HFFc6 (cell line): Measurements from ENCODE around the gene PHACTR3. TPM values are rescaled to one million over a fixed set of nuclear protein-coding genes. Genes with fewer than 3 reads are reported as not detected.

Experiments
- DNase-seq: peaks from one replicate; pipeline ENCODE4 v3.0.0-alpha.2; 2018
- H3K27ac Mint-ChIP-seq: 2 replicates; pipeline ENCODE4 v1.8.0; 2020; ENCODE audit warnings: mild to moderate bottlenecking, mixed read lengths
- H3K27me3 Mint-ChIP-seq: 2 replicates; pipeline ENCODE4 v1.8.0; 2021; ENCODE audit warnings: mild to moderate bottlenecking, moderate library complexity, mixed read lengths; ENCODE audit not compliant: insufficient read depth
- H3K36me3 Mint-ChIP-seq: 2 replicates; pipeline ENCODE4 v1.8.0; 2021; ENCODE audit warnings: low read depth, mixed read lengths
- H3K4me1 Mint-ChIP-seq: 2 replicates; pipeline ENCODE4 v1.8.0; 2020; ENCODE audit warnings: low read depth, mixed read lengths
- H3K4me3 Mint-ChIP-seq: 2 replicates; pipeline ENCODE4 v1.8.0; 2020; ENCODE audit warnings: mild to moderate bottlenecking, moderate library complexity, mixed read lengths
- H3K9me3 Mint-ChIP-seq: 2 replicates; pipeline ENCODE4 v1.8.0; 2020; ENCODE audit warnings: mild to moderate bottlenecking, mixed read lengths
- CTCF ChIP-seq: fragments of 200-600 bp; sonication (generic); IDR thresholded peaks from 2 replicates; pipeline ENCODE4 v1.5.0; 2021; ENCODE audit warnings: antibody characterized with exemption, mild to moderate bottlenecking
- total RNA-seq, 6 experiments: library from RNA; stranded (reverse); fragmentation: NEBNext Ultra II Directional; extraction: Animal tissue kit (Norgen Biotek cat#: 25700); gene quantifications; 2 replicates in 1 of 6; 3 replicates in 5 of 6; pipeline ENCODE4 v1.2.3, GENCODE V29; 2021

The PHACTR3 gene
- total RNA-seq, 6 experiments from 2014 or later = not detected

DNA sequence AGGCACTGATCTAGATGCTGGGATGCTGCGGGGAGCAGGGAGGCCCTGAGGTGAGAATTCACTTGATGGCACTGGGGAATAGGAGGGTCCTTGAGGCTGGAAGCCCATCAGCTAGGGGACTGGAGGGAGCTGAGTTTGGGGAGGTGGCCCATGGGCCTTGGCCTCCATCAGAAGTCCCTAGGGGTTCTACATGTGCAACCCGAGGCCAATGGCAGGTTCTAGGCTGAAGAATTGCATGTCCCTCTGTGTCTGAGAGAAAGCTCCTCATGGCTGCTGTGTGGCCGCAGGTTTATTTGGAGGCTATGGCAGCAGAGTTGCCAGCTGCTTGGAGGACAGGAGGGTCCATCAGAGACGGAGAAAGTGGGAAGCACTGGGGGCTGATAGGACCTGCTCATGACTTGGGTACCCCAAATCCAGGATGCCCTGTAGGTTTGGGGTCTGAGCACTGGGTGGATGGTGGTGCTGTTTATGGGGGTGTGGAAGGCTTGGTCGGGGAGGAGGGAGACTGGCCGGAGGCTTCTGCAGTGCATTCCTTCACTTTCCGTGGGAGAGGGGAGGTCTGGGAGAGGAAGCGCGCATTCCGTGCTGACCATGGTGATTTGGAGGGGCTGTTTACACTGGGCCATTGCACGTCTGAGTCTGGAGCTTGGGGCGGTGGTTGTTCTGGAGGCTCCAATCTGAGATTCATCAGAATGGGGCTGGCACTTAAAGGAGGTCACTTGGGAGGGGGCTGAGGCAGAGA lies 24.8 kb upstream of the PHACTR3 start:
- Mint-ChIP-seq H3K27ac (no peak overlapping the region), H3K4me3 (no peak overlapping the region), H3K36me3 (no peaks in the 10 kb centered on the region), H3K27me3 (peaks cover 7% of the 10 kb centered on the region), H3K4me1 (no peaks in the 10 kb centered on the region), H3K9me3 (peaks cover 5% of the 10 kb centered on the region; the same call in 1 of the 2 replicates)
- TF ChIP-seq CTCF = no peak
- no peak for DNase-seq

GRCh38 chr20:59580146-59580946 lies 24.0 kb upstream of the PHACTR3 start:
- DNase-seq = no peak
- no peaks in the 10 kb centered on the region for H3K36me3 Mint-ChIP-seq
- no peak overlapping the region for H3K27ac Mint-ChIP-seq
- peaks cover 7% of the 10 kb centered on the region for H3K27me3 Mint-ChIP-seq
- no peaks in the 10 kb centered on the region for H3K4me1 Mint-ChIP-seq
- H3K9me3 Mint-ChIP-seq = peaks cover 5% of the 10 kb centered on the region; the same call in 1 of the 2 replicates
- no peak overlapping the region for H3K4me3 Mint-ChIP-seq
- no peak for TF ChIP-seq CTCF

DNA sequence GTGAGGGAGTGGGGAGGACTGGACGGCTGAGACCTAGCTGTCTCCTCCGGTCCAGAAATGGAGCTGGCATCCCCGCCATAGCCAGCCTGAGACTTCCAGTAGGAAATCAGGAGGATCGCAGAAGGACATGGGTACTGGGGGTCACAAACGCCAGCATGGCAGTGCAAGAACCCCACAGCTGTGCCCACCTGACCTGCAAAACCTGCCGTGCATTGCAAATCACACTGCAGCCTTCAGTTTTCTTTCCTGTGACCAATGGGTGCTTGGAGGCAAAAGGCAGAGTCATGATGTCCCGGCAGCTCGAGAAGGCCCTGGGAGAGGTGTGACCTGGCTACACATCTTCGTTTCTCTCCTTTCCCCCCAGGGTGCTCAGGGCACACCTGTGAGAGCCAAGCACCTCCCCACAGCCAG lies 23.3 kb upstream of the PHACTR3 start:
- peaks cover 4% of the 10 kb centered on the region; the same call in 1 of the 2 replicates for H3K9me3 Mint-ChIP-seq
- no peaks in the 10 kb centered on the region for H3K36me3 Mint-ChIP-seq
- TF ChIP-seq CTCF = no peak
- H3K27me3 Mint-ChIP-seq = peaks cover 7% of the 10 kb centered on the region
- no peak for DNase-seq
- H3K4me1 Mint-ChIP-seq = no peaks in the 10 kb centered on the region
- H3K27ac Mint-ChIP-seq = no peak overlapping the region
- H3K4me3 Mint-ChIP-seq = no peak overlapping the region

GRCh38 chr20:59581993-59582679 lies 22.2 kb upstream of the PHACTR3 start:
- peaks cover 9% of the 10 kb centered on the region; the same call in 1 of the 2 replicates for H3K9me3 Mint-ChIP-seq
- no peaks in the 10 kb centered on the region for H3K36me3 Mint-ChIP-seq
- DNase-seq = no peak
- H3K4me3 Mint-ChIP-seq = no peak overlapping the region
- TF ChIP-seq CTCF = no peak
- no peak overlapping the region for H3K27ac Mint-ChIP-seq
- no peaks in the 10 kb centered on the region for H3K4me1 Mint-ChIP-seq
- peaks cover 5% of the 10 kb centered on the region for H3K27me3 Mint-ChIP-seq

DNA sequence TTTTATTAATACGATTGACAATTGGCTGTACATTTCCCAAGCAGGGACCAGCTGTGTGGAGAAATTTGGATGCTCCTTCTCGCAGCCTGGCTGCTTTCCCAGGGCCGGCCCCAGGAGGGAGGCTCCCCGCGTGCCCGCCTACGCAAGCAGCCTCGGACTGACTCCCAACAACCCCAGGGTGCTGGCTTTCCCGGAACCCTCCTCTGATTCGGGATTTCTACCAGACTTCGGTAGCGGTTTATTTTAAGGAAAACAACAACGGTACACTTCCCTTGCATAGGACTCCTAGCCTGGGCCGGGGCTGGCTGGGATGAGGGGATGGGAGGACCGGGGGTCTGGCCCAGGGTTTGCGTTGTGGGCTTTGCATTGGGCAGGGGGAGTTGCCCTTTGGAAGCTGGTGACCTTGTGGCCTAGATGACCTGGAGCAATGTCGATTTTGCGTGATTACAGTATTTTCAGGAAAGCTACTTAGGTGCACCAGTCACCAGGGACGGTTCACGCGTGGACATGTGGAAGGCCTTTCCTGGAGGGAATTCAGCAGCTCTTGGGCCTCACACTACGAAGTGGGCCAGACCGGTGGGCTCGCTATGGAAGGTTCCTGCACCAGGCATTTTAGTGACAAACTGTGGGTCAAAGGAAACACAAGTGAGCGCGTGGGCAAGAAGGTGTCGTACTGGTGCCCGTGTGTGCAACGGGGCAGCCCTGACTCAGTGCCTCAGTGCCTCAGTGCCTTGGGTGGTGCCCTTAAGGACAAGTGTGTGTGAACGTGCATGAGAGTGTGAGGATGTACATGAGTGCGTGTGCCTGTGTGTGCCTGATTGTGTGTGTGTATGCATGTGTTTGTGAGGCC lies 20.7 kb upstream of the PHACTR3 start:
- Mint-ChIP-seq H3K36me3 (no peaks in the 10 kb centered on the region), H3K27me3 (peaks cover 5% of the 10 kb centered on the region), H3K4me1 (no peaks in the 10 kb centered on the region), H3K27ac (no peak overlapping the region), H3K4me3 (no peak overlapping the region), H3K9me3 (peaks cover 14% of the 10 kb centered on the region; the same call in 1 of the 2 replicates)
- DNase-seq = no peak
- TF ChIP-seq CTCF = no peak
